Upper lobe of right lung (tissue), 1 donor: ENCODE results near the gene IP6K2. TPM values are rescaled to one million over a fixed set of nuclear protein-coding genes. Genes with fewer than 3 reads are reported as not detected.
A peak's percentile ranks its signal among the peaks of the same experiment; 100 is the strongest.

Source experiments
- ATAC-seq: fragments of 200-7000 bp; cut with Tn5 transposase; one replicate; pipeline ENCODE4 v1.9.1; 2020; ENCODE audit warnings: mild to moderate bottlenecking, moderate library complexity
- DNase-seq: peaks from one replicate; pipeline ENCODE4 v3.0.0-alpha.2; 2020
- H3K27ac ChIP-seq: fragments of 200-600 bp; one replicate; pipeline ENCODE4 v1.8.0; 2022
- H3K27me3 ChIP-seq: fragments of 200-600 bp; one replicate; pipeline ENCODE4 v1.8.0; 2022; ENCODE audit warnings: mild to moderate bottlenecking
- H3K36me3 ChIP-seq: fragments of 200-600 bp; one replicate; pipeline ENCODE4 v1.8.0; 2022
- H3K4me1 ChIP-seq: fragments of 200-600 bp; one replicate; pipeline ENCODE4 v1.8.0; 2022
- H3K4me3 ChIP-seq: fragments of 200-600 bp; one replicate; pipeline ENCODE4 v1.8.0; 2022; ENCODE audit warnings: mild to moderate bottlenecking
- H3K9me3 ChIP-seq: fragments of 200-600 bp; one replicate; pipeline ENCODE4 v1.8.0; 2022
- CTCF ChIP-seq: fragments of 200-600 bp; IDR thresholded peaks from one replicate; pipeline ENCODE4 v1.8.0; 2022; ENCODE audit warnings: antibody characterized with exemption
- intact Hi-C: fragments of 100-400 bp; cut with DNase I; formaldehyde crosslinking; loops from one replicate; pipeline ENCODE4 v1.11.0; 2022
- total RNA-seq: library from RNA; stranded (reverse); fragmentation: NEBNext Ultra II Directional; extraction: Animal tissue kit (Norgen Biotek cat#: 25700); gene quantifications from one replicate; pipeline ENCODE4 v1.2.1, GENCODE V29; 2021
- donor health status: DM: no; HTN: yes; CAD: no; lungs with severe emphysema.

Gene IP6K2
- total RNA-seq, 1 donor from 2014 or later, result 44.2 TPM

- Histone ChIP-seq H3K27ac (no peak overlapping the region), H3K36me3 (peaks cover 61% of the 10 kb centered on the region)
- TF ChIP-seq CTCF, result no peak
Observed at GRCh38 chr3:48711727-48712126, 5.3 kb downstream of the IP6K2 start.

GRCh38 chr3:48709051-48709461 lies 8.0 kb downstream of the IP6K2 start:
- intact Hi-C loops, result no loop called here
- H3K4me3 ChIP-seq, result no peak overlapping the region
- peak; percentile 79 for ATAC-seq
- peaks cover 31% of the 10 kb centered on the region for H3K4me1 ChIP-seq
- H3K36me3 ChIP-seq, result peaks cover 55% of the 10 kb centered on the region
- H3K27me3 ChIP-seq, result no peaks in the 10 kb centered on the region
- H3K9me3 ChIP-seq, result no peaks in the 10 kb centered on the region
- DNase-seq, result no peak
- TF ChIP-seq CTCF, result no peak
- peak overlapping the region; percentile 4 for H3K27ac ChIP-seq

More at GRCh38 chr3:48711727-48712126, 5.3 kb downstream of the IP6K2 start:
- Histone ChIP-seq H3K27me3 (no peaks in the 10 kb centered on the region), H3K9me3 (no peaks in the 10 kb centered on the region), H3K4me3 (no peak overlapping the region), H3K4me1 (peaks cover 47% of the 10 kb centered on the region)
- DNase-seq (no peak), ATAC-seq (no peak)
- intact Hi-C loops, result no loop called here

- peak overlapping the region; percentile 4 for H3K27ac ChIP-seq
- intact Hi-C loops, result no loop called here
- DNase-seq (no peak), ATAC-seq (no peak)
- TF ChIP-seq CTCF, result no peak
- peaks cover 37% of the 10 kb centered on the region for H3K4me1 ChIP-seq
- no peaks in the 10 kb centered on the region for H3K9me3 ChIP-seq
- no peaks in the 10 kb centered on the region for H3K27me3 ChIP-seq
- H3K4me3 ChIP-seq, result no peak overlapping the region
- peaks cover 49% of the 10 kb centered on the region for H3K36me3 ChIP-seq
Observed at GRCh38 chr3:48708481-48708889, 8.5 kb downstream of the IP6K2 start.

GRCh38 chr3:48707157-48707556 lies 9.9 kb downstream of the IP6K2 start:
- no peak for TF ChIP-seq CTCF
- H3K4me1 ChIP-seq, result peaks cover 38% of the 10 kb centered on the region
- H3K9me3 ChIP-seq, result no peaks in the 10 kb centered on the region
- H3K4me3 ChIP-seq, result no peak overlapping the region
- DNase-seq (no peak), ATAC-seq (no peak)
- H3K27ac ChIP-seq, result peak overlapping the region; percentile 21
- H3K27me3 ChIP-seq, result no peaks in the 10 kb centered on the region
- H3K36me3 ChIP-seq, result peaks cover 42% of the 10 kb centered on the region
- intact Hi-C loops, result no loop called here

GRCh38 chr3:48702320-48702920 lies 14.6 kb downstream of the IP6K2 start:
- Histone ChIP-seq H3K4me3 (no peak overlapping the region), H3K27ac (no peak overlapping the region), H3K4me1 (peaks cover 12% of the 10 kb centered on the region), H3K9me3 (no peaks in the 10 kb centered on the region), H3K36me3 (peaks cover 38% of the 10 kb centered on the region), H3K27me3 (no peaks in the 10 kb centered on the region)
- DNase-seq, result no peak
- no peak for TF ChIP-seq CTCF
- intact Hi-C loops, result no loop called here
- ATAC-seq, result no peak
